HTR-8/SVneo (cell line): ENCODE results near the gene NMU.
"Not testable (repeated sequence)": the region's sequence is repeated elsewhere in the genome, so short reads cannot be mapped to it uniquely, and the experiment has no call there.

ENCODE experiments used
- DNase-seq: peaks from one replicate; pipeline ENCODE4 v3.0.0; 2011; ENCODE audit warnings: low spot score, mixed read lengths; ENCODE audit not compliant: insufficient read length
- FAIRE-seq: peaks from 2 replicates; lab custom pipeline; 2011; peaks lifted over from hg19 to GRCh38; lab: Jason Lieb, UNC

NMU gene

DNA sequence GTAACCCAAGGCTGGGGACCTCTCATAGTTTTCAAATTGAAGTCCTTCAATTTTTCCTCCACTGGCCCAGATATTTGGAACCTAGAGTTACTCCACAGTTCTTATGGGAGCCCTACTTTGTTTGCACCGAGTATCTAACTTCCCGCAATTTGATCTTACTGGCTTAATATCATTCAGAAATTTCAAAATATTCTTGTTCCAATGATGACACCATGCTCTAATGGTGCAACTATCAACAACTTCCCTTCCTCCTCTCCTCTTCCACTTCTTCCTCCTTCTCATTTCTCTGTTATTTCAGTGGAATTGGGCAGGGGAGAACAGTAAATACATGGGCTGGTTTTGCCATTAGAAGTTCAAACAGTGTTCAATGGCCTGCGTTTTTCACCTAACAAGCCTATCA, 64.3 kb downstream of the NMU start:
- DNase-seq = no peak
- no peak for FAIRE-seq

DNA sequence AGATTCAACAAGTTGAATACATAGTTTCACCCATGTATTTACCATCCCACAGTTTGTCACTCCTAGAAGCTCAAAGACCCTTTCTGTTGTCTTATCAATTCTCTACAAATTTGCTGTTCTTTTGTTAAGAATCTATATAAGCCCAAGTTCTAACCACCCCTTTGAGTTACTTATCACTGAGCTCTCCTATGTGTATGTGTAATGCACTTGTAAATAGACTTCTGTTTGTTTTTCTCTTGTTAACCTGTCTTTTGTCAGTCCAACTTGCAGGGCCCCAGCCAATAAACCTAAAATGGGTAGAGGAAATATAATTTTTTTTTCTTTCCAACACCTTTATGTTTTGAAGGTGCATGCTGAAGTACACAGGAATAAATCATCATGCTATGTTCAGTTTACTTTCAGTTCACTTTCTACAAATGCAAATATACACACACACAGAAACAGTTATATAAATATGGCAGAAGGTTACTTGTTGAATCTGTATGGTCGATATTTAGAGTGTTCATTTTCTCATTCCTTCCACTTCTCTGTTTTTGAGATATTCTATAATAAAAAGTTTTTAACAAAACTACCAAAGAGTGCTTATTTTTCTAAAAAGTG, 67.1 kb downstream of the NMU start:
- FAIRE-seq = no peak
- no peak for DNase-seq

DNA sequence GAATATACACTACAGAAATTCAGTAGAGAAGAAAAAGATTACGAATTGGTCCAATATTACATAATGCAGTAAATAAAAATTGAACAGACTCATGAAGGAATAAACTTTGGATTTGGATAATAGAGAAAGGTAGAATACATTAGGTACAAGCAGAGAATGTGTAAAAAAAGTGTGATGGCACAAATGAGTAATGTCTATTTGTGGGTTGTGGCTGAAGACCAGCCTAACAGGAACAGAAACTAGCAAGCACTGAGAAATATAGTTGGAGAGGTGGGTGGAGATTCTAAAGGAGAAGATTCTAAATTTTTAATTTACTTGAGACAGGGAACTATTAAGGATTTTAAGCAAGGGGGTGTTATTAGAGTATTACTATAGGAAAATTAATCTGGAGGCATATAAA, 74.2 kb downstream of the NMU start:
- DNase-seq (no peak), FAIRE-seq (no peak)

DNA sequence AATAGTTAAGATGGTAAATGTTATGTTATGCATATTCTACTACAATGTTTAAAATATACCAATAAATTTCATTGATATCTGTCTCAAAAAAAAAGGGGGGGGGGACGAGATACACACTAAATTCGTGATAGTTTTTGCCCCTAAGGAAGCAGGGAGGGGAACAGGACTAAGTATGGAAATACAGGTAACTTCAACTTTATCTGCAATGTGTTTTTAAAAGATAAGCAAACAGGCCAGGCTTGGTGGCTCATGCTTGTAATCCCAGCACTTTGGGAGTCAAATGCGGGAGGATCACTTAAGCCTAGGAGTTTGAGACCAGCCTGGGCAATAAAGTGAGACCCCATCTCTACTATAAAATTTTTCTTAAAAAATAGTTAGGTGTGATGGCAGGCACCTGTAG, 76.0 kb downstream of the NMU start:
- DNase-seq = no peak
- no peak for FAIRE-seq

- no peak for DNase-seq
- no peak for FAIRE-seq
These were observed 81.6 kb downstream of the NMU start for GRCh38 chr4:55554453-55555030.

GRCh38 chr4:55553441-55554201, 82.5 kb downstream of the NMU start:
- FAIRE-seq = no peak
- DNase-seq = no peak

GRCh38 chr4:55551964-55552363, 84.1 kb downstream of the NMU start:
- not testable (repeated sequence) for DNase-seq, FAIRE-seq

DNA sequence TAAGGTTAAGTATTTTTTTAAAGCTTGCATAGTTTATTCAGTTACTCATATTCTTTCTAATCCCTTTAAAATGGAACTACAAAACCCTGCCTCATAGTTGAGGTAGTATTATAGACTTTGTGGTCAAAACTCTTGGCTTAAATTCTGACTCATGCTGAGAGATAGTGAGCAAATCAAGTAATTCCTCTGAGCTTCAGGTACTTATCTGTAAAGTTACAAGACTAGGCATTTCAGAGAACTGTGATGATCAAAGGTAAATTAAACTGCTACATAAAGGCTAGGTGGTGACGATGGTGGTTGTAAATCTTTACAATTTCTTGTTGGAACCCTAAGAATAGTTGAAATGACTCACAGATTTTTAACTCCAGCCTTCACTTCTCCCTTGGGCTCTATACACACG, 86.2 kb downstream of the NMU start:
- no peak for DNase-seq

DNA sequence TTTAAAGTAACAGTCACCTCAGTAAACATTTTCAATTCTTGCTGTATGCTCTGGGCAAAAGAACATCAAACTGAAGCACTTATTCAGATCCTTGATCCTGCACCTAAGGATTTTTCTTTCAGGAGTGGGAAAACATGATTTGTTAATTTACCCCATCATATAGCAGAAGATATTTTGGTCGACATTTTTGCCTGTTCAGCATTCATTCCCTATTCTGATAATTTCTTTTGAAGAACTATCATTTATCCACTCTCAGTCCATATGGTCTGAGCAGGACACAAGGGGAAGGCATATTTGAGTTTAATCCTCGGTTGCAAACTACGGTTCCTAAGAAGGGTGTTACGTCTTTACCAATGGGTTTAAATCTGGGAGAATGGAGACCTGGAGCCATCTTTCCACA, 88.2 kb downstream of the NMU start:
- no peak for FAIRE-seq
- no peak for DNase-seq

More for the DNA sequence above, 86.2 kb downstream of the NMU start:
- FAIRE-seq = no peak

- FAIRE-seq (no peak), DNase-seq (no peak)
These were observed 88.7 kb downstream of the NMU start for GRCh38 chr4:55547466-55547770.

- DNase-seq = peak; percentile 57
- no peak for FAIRE-seq
These were observed 89.2 kb downstream of the NMU start, which contains the start of gene CLOCK for GRCh38 chr4:55546756-55547465. Gene CLOCK (minus strand): TSS chr4:55546909. CDS start chr4:55482785, 64,124 bp downstream.

- FAIRE-seq (no peak), DNase-seq (peak; percentile 56)
These were observed 89.7 kb downstream of the NMU start for GRCh38 chr4:55546506-55546755.

GRCh38 chr4:55545641-55546505, 90.2 kb downstream of the NMU start:
- DNase-seq = peak; percentile 21
- FAIRE-seq = no peak
